BJ (cell line): ENCODE results near the gene PDE6A. TPM values are rescaled to one million over a fixed set of nuclear protein-coding genes. Genes with fewer than 3 reads are reported as not detected.

Experiments
- CTCF ChIA-PET: fragments of 350-600 bp; formaldehyde crosslinking; extraction: SDS; loops from one replicate; lab custom pipeline; 2021; ENCODE audit warnings: antibody characterized with exemption, inconsistent platforms; lab: Yijun Ruan, JAX
- POLR2A ChIA-PET: fragments of 300-600 bp; sonication (Branson Sonifier 250); formaldehyde crosslinking; extraction: SDS; loops from one replicate; lab custom pipeline; 2021; ENCODE audit warnings: antibody characterized with exemption; lab: Charles Lee
- DNase-seq: peaks from one replicate; pipeline ENCODE4 v3.0.0-alpha.2; 2011; ENCODE audit warnings: low read depth
- H3K27me3 ChIP-seq: 2 replicates; pipeline ENCODE4 v1.6.0; 2011; ENCODE audit warnings: low read length; ENCODE audit not compliant: control insufficient read depth, insufficient read depth
- H3K36me3 ChIP-seq: 2 replicates; pipeline ENCODE4 v1.5.1; 2011; ENCODE audit warnings: low read length; ENCODE audit not compliant: control insufficient read depth, insufficient read depth
- H3K4me3 ChIP-seq: 2 replicates; pipeline ENCODE4 v1.5.1; 2011; ENCODE audit warnings: low read depth, mild to moderate bottlenecking, control low read depth, low read length
- polyA plus RNA-seq: library from polyadenylated mRNA; depleted of rRNA; stranded (reverse); fragments of >200 nt; gene quantifications from 2 replicates; pipeline ENCODE4 v1.2.3, GENCODE V29; 2011
- TF ChIP-seq, protein P1 (sequence below): IDR thresholded peaks from 2 replicates; pipeline ENCODE4 v1.5.1; 2011; ENCODE audit warnings: low read depth, mild to moderate bottlenecking, control low read depth, inconsistent platforms, low read length, moderate library complexity; ENCODE audit not compliant: insufficient read depth

PDE6A gene
- polyA plus RNA-seq, 1 experiment: not detected

DNA sequence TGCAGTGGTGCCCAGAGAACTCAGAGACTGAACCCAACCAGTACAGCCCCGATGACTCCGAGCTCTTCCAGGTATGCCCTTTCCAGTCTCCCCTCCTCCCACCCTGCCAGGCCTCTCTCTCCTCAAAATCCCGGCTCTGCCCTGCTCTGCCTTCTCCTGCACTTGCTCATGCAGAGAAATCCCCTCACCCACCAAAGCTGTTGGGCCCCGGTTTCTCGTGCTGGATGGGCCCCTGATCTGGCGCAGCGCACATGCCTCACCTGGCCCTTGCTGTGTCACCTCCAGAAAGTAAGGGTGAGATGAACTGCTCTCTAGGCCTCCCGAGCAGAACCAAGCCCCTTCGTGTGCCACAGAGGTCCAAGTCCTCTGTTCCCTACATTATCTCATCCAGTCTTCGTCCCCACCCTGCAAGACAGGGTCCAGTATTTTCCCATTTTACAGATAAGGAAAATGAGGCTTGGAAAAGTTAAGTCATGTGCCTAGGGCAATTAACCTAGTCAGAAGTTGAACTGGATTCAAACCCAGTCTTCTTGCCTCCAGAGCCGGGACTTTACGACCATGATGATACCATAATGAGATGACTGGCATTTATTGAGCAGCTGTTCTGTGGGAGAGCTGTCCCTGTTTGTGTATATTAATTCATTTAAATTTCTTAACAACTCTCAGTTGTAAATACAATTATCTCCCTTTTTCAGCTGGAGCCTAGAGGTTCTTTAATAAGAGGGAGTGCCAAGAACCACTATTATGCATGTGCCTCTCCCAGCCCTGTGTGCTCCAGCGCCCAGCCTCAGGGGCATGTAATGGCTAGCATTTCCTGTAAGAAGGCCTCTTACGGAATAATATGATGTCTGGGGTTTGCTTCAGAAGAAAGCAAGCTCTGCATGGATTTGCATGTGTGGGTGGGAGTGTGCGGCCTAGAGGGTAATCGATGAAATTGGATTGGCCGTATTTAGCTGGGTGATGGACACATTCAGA is 123.8 kb downstream of the PDE6A start:
- TF ChIP-seq, protein P1, sequence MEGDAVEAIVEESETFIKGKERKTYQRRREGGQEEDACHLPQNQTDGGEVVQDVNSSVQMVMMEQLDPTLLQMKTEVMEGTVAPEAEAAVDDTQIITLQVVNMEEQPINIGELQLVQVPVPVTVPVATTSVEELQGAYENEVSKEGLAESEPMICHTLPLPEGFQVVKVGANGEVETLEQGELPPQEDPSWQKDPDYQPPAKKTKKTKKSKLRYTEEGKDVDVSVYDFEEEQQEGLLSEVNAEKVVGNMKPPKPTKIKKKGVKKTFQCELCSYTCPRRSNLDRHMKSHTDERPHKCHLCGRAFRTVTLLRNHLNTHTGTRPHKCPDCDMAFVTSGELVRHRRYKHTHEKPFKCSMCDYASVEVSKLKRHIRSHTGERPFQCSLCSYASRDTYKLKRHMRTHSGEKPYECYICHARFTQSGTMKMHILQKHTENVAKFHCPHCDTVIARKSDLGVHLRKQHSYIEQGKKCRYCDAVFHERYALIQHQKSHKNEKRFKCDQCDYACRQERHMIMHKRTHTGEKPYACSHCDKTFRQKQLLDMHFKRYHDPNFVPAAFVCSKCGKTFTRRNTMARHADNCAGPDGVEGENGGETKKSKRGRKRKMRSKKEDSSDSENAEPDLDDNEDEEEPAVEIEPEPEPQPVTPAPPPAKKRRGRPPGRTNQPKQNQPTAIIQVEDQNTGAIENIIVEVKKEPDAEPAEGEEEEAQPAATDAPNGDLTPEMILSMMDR: no peak
- DNase-seq: no peak
- Histone ChIP-seq H3K36me3 (no peaks in the 10 kb centered on the region), H3K27me3 (no peaks in the 10 kb centered on the region), H3K4me3 (no peak overlapping the region)
- ChIA-PET POLR2A (no interaction called here), CTCF (interaction anchor here (0.7 to 18.7 kb wide), 8 partner anchors 7 to 181 kb away, joined by 3 to 363 read pairs (median 6); no protein-coding TSS in a partner anchor)

DNA sequence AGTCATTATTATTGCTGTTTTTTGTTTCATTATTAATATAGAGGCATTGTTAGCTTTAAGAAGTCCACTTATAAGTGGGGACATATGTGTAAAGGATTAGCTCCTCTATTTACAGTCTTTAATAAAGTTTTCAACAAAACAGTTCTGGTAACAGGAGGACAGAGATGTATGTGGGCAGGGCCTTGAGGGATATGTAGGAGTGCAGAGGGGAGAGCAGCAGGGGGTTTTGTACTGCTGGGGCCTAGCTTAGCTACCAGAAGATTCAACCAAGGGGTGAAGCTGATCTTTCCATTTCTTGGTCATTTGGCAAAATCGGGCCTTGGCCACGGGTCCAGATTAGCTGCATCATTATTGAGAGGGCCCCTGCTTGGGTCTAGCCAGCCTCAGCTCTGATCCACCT is 124.6 kb downstream of the PDE6A start:
- POLR2A ChIA-PET: no interaction called here
- CTCF ChIA-PET: interaction anchor here (0.7 to 18.7 kb wide), 7 partner anchors 8 to 180 kb away, joined by 3 to 363 read pairs (median 5); no protein-coding TSS in a partner anchor
- Histone ChIP-seq H3K36me3 (no peaks in the 10 kb centered on the region), H3K4me3 (no peak overlapping the region), H3K27me3 (no peaks in the 10 kb centered on the region)
- DNase-seq: no peak
- TF ChIP-seq, protein P1: no peak

DNA sequence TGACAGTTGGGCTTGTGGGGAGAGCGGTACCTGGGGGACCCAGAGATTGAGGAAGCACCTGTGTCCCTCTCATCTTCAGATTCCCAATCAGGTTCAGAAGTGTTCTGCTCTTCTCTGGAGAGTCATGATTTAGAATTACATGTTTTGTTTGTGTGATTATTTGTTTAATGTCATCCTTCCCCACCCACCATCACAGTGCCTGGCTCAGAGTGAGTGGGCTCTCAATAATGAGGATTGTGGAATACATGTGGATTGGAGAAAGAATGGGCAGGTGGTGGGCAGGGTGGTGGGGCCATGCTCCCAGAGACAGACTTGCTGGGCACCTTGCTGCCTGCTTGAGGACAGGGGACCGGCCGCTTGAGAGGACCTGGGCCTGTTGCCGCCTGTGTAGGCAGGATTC is 126.5 kb downstream of the PDE6A start:
- Histone ChIP-seq H3K4me3 (no peak overlapping the region), H3K27me3 (no peaks in the 10 kb centered on the region), H3K36me3 (no peaks in the 10 kb centered on the region)
- ChIA-PET CTCF (interaction anchor here (1.6 to 18.7 kb wide), 2 partner anchors 10 to 179 kb away, joined by 7 to 363 read pairs; no protein-coding TSS in a partner anchor), POLR2A (interaction anchor here (0.6 kb wide), 1 partner anchor 12 kb away, joined by 3 read pairs; no protein-coding TSS in a partner anchor)
- TF ChIP-seq, protein P1: no peak
- no peak for DNase-seq

DNA sequence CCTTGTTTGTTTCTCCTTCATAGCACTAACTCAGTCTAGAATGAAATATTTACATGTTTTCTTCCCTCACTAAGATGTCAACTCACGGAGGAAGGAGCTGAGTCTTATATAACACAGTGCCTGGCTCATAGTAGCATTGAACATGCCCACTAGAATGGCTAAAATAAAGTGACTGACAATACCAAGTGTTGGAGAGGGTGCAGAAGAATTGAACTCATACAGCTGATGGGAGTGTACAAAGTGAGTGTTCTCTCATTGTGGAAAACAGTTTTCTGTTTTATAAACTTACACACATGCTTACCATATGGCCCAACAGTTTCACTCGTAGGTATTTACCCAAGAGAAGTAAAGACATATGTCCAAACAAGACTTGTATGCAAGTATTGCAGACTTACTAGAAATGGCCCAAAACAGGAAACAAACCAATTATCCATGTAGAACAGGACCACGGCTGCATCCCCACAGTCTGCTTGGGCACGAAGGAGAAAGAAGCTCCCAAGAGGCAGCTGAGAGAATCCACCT is 127.0 kb downstream of the PDE6A start:
- ChIA-PET POLR2A (interaction anchor here (0.6 kb wide), 1 partner anchor 194 kb away, joined by 3 read pairs; no protein-coding TSS in a partner anchor), CTCF (interaction anchor here (1.6 kb wide), 1 partner anchor 10 kb away, joined by 7 read pairs; no protein-coding TSS in a partner anchor)
- TF ChIP-seq, protein P1: no peak
- Histone ChIP-seq H3K4me3 (no peak overlapping the region), H3K36me3 (no peaks in the 10 kb centered on the region), H3K27me3 (0 out of 2 replicates have a peak, but pooled peaks cover 2% of the 10 kb centered on the region)
- DNase-seq: no peak
